Measurements from ENCODE around the gene EMILIN3.

The EMILIN3 gene, protein sequence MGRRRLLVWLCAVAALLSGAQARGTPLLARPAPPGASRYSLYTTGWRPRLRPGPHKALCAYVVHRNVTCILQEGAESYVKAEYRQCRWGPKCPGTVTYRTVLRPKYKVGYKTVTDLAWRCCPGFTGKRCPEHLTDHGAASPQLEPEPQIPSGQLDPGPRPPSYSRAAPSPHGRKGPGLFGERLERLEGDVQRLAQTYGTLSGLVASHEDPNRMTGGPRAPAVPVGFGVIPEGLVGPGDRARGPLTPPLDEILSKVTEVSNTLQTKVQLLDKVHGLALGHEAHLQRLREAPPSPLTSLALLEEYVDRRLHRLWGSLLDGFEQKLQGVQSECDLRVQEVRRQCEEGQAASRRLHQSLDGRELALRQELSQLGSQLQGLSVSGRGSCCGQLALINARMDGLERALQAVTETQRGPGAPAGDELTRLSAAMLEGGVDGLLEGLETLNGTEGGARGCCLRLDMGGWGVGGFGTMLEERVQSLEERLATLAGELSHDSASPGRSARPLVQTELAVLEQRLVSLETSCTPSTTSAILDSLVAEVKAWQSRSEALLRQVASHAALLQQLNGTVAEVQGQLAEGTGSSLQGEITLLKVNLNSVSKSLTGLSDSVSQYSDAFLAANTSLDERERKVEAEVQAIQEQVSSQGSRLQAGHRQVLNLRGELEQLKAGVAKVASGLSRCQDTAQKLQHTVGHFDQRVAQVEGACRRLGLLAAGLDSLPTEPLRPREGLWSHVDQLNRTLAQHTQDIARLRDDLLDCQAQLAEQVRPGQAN

GRCh38 chr20:41366546-41367392 lies at the start of gene EMILIN3:
TSS of gene EMILIN3 (minus strand) at chr20:41366818. CDS start at chr20:41366634, 184 bp downstream.
- DNase-seq, result no peak

DNA sequence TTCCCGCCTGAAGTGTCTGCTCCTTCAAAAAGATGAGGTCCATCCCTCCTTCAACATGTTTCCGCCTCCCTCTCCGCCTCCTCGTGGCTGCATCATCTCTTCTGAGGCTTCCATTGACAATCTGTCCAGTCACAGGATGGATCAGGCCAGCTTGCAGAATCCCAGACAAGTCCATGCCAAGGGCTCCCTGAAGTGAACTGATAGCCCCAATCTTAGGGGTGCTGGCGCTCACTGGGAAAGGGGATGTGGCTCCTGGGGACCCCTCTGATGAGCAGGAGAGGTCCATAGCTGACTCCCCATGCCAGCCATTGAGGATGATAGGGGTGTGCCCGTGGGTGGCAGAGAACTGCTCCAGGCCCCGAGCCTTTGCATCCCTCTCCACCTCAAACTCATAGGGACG lies 48.6 kb upstream of the EMILIN3 start:
- no peak for DNase-seq

GRCh38 chr20:41413169-41413568 lies 46.6 kb upstream of the EMILIN3 start:
- DNase-seq, result no peak

GRCh38 chr20:41412324-41413120 lies 45.9 kb upstream of the EMILIN3 start:
- DNase-seq, result no peak

DNA sequence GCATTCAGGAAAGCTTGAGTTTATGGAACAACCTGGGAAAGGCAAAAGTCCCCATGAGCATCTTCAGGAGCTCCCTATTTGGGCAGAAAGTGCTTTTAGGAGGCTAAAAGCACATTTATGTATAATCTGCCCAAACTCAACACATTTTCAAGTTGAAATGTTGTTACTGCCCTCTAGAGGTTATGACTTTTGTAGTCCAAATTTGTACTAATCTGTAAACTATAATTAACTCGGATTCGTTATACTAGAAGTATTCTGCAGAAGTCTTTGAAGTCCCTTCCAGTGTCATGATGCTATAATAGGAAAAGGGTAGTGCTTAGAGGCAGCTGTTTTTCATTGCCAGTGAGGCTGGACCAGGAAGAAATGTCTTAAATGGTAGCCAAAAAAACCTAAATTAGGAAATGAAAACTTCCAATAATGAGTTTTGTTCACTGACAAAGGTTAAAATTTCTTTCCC lies 44.8 kb upstream of the EMILIN3 start:
- no peak for DNase-seq

DNA sequence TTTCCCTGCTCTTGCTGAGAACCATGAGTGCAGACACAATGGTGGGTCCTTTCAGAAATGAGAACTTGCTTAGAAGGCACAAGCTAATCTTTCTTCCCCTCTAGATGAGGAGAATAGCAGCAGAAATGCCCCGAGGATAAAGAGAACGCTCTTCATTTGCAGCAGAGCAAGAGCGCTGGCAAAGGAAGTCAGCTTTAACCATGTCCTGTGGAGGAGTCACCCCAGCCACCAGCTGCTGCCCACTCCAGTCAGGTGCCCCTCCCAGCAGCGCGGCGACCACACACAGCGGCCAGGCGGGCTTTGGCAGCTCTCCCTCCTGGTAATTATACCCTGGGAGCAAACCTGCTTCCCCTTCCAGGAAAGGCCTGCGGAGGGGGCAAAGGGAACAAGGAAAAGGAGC lies 42.4 kb upstream of the EMILIN3 start:
- peak; percentile 64 for DNase-seq

DNA sequence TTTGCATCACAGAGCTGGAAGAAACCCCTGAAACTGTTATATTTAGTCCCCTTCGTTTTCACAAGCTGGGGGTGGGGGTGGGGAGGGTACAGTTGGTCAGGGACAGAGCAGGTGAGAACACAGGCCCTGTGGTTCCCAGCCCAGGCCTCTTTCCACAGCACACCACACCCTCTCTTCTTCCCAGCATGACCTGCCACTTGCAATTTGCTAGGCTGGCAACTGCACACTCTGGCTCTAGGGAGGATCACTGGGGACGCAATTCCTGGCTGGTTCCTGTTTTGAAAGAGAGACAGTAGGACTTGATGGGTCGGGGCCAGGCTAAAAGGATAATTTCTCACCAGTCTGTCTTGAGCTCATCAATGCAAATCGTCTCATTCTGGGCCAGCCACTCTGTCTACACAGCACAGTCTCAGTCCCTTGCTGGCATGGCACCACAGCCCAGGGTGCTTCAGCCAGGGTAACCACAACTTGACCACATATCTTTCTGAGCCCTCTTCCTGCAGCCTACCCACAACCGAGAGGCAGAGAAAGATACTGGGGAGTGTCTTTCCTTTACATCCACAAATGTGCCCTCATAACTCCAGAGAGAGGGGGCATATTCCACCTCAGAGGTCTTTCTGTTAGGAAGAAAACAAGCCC lies 41.7 kb upstream of the EMILIN3 start:
- DNase-seq, result peak; percentile 13

GRCh38 chr20:41407607-41408006 lies 41.0 kb upstream of the EMILIN3 start:
- no peak for DNase-seq

- DNase-seq, result no peak
Observed at GRCh38 chr20:41406896-41407444, 40.4 kb upstream of the EMILIN3 start.

- DNase-seq, result no peak
Observed at GRCh38 chr20:41406353-41406752, 39.7 kb upstream of the EMILIN3 start.

GRCh38 chr20:41405436-41405835 lies 38.8 kb upstream of the EMILIN3 start:
- no peak for DNase-seq

- DNase-seq, result no peak
Observed at GRCh38 chr20:41403604-41404003, 37.0 kb upstream of the EMILIN3 start.

GRCh38 chr20:41398408-41398807 lies 31.8 kb upstream of the EMILIN3 start:
- DNase-seq, result no peak

- DNase-seq, result no peak
Observed at GRCh38 chr20:41395667-41396664, 29.3 kb upstream of the EMILIN3 start.

GRCh38 chr20:41394931-41395666 lies 28.5 kb upstream of the EMILIN3 start:
- DNase-seq, result no peak

DNA sequence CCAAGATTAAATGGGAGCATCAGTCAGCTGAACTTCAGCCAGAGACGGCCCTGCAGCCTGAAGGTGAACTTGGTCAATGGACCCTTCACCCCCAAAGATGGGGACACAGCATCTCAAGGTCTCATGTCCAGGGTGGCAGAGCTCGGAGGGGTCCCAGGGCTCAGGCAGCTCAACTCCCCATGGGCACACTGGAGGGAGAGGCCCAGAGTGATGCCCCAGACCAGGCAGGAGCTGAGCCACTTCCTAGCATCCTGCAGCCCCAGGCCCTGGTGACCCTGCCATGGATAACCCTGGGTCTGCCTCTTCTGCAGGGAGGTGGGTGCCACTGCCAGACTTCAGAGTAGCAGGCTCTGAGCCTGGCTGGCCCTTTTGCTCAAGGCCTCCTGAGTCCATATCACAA lies 27.5 kb upstream of the EMILIN3 start:
- DNase-seq, result no peak

DNA sequence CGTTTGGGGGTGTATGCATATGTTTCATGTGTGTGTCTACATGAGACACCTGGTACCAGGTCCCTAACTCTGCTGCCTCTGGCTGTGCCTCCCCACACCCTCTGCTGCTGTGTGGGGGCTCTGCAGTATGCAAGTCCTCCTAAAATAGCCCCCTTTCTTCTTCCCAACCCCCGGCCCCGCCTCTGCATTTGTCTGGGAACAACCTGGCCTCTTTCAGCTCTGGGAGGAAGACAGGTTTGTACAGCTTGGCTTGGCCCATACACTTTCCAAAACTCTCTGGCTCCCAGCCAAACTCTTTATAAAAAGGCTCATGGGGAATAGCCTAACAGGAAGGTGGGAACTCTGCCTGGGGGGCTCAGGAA lies 27.1 kb upstream of the EMILIN3 start:
- no peak for DNase-seq

DNA sequence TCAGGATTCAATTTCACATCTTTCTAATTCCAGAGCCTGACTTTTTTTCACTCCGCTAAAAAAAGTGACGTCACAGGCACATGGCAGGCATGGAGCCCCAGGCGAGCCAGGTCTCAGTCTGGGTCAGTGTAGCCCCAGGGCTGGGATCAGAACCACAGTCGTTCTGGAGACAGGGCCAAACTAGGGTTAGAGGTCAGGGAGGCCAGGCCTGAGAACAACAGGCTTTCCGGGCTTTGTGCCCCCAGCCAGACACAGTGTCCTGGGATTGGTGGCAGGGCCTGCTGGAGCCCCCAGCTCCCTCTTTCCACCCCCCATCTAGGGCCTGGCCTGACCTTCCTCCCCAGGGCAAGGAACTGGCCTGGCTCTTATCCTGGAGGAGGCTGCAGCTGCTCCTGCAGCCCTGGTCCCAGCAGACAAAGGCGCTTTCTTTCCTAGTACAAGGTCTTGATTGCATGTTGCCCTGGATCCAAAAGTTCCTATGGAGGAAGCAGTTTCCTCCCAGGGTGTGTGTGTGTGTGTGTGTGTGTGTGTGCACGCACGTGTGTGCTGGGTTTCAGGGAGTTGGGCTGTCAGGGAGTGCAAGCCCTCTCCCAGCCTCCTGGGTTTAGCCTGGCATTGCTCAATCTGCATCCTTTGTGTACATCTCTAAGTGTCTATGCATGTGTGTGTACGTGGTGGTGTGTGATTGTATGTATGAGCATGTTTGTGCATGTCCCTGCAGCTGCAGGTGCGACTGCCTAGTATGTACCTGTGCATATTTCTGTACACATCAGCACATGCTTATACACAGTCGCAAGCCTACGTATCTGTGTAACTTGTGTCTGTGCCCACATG lies 26.5 kb upstream of the EMILIN3 start:
- DNase-seq, result no peak

GRCh38 chr20:41392295-41392694 lies 25.7 kb upstream of the EMILIN3 start:
- DNase-seq, result no peak

All from DMS79 (cell line).